Measurements from ENCODE around the gene JMJD7. TPM values are rescaled to one million over a fixed set of nuclear protein-coding genes. Genes with fewer than 3 reads are reported as not detected.
A peak's percentile ranks its signal among the peaks of the same experiment; 100 is the strongest.

Gene JMJD7
- total RNA-seq, 2 experiments from 2014 or later = 12.0 to 21.9 TPM

DNA sequence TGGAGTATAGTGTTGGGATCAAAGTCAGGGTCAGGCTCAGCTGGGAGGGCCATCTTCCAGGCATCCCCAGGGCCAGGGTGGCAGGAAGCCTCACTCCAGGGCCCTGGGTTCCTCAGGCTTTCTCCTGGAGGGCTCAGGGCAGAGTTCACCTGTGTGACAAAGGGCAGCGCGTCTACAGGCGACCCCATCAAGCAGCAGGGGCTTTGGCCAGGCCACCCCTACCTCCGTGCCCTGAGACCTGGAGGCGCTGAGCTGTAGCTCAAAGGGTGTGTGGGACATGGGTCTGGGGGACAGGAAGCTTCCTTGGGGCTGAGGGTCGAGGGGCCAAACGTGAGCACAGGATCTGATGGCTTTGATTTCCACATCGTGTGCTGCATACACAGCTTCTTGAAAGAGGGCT lies 53.2 kb downstream of the JMJD7 start:
- DNase-seq (no peak), ATAC-seq (no peak)
- H3K9me3 Mint-ChIP-seq (ENCODE audit: low read depth) = no peaks in the 10 kb centered on the region
- H3K27ac Mint-ChIP-seq = no peak overlapping the region
- no peaks in the 10 kb centered on the region for H3K36me3 Mint-ChIP-seq
- no peak overlapping the region for H3K4me3 Mint-ChIP-seq
- peaks cover 4% of the 10 kb centered on the region for H3K4me1 Mint-ChIP-seq
- CTCF ChIA-PET = interaction anchor here (1.0 to 1.4 kb wide), 2 partner anchors 57 to 109 kb away, joined by 3 read pairs; no protein-coding TSS in a partner anchor
- peaks cover 7% of the 10 kb centered on the region for H3K27me3 Mint-ChIP-seq

DNA sequence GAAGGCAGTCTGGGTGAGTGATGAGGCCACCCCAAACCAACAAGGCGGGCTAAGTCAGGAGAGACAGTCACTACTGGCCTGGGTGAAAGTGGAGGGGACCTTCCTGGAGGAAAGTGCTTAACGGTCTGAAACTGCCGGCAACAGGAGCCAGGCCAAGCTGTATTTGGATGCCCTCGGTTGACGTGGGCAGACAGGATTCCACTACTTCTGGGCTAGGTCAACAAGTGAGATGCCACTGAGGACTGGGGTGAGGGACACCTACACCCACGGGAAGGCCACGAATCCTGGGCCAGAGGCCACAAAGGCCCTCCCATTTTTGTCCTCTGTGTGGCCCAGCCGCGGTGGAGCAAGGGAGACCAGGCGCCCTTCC lies 53.6 kb downstream of the JMJD7 start:
- Mint-ChIP-seq H3K36me3 (no peaks in the 10 kb centered on the region), H3K9me3 (ENCODE audit: low read depth) (no peaks in the 10 kb centered on the region), H3K4me3 (no peak overlapping the region), H3K27me3 (peaks cover 7% of the 10 kb centered on the region), H3K4me1 (peaks cover 4% of the 10 kb centered on the region), H3K27ac (no peak overlapping the region)
- CTCF ChIA-PET = interaction anchor here (1.0 to 1.4 kb wide), 3 partner anchors 56 to 108 kb away, joined by 3 to 4 read pairs (median 3); no protein-coding TSS in a partner anchor
- DNase-seq (no peak), ATAC-seq (peak; percentile 7)

DNA sequence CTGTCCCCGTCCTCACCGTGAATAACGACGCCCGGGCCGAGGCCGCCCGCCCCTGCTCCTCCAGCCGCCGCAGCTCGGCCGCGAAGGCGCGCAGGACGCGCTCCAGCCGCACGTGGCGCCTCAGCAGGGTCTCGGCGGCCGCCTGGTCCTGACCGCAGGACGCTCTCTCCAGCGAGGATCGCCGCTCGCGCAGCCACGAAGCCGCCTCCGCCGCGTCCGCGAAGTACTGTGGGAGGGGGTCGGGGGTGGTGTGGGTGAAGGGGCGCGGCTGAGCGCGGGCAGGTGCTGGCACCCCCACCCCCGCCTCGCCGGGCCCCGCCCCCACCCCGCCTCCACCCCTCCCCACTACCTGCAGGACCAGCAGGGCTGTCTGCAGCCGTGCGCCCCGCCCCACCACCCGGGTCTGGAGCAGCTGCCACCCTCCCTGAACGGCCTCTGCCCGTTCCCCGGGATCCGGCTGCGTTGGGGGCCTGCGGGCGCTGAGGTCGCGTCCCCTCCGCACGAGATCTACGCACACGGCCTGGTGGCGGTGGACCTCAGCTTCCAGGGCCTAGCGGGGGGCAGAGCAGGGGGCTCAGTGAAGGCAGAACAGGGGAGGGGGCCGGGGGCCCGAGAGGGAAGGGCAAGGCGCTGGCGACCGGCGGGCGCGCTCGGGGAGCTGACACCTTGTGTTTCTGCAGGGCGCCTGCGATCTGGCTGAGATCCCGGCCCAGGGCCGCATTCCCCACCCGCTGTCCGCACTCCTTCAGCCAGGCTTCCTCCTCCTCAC lies 54.2 kb downstream of the JMJD7 start:
- CTCF ChIA-PET = interaction anchor here (1.0 to 1.3 kb wide), 2 partner anchors 71 to 108 kb away, joined by 3 to 4 read pairs; no protein-coding TSS in a partner anchor
- Mint-ChIP-seq H3K4me3 (no peak overlapping the region), H3K27me3 (peaks cover 7% of the 10 kb centered on the region), H3K36me3 (no peaks in the 10 kb centered on the region), H3K4me1 (peaks cover 4% of the 10 kb centered on the region), H3K27ac (no peak overlapping the region), H3K9me3 (ENCODE audit: low read depth) (no peaks in the 10 kb centered on the region)
- ATAC-seq (peak; percentile 40), DNase-seq (no peak)

DNA sequence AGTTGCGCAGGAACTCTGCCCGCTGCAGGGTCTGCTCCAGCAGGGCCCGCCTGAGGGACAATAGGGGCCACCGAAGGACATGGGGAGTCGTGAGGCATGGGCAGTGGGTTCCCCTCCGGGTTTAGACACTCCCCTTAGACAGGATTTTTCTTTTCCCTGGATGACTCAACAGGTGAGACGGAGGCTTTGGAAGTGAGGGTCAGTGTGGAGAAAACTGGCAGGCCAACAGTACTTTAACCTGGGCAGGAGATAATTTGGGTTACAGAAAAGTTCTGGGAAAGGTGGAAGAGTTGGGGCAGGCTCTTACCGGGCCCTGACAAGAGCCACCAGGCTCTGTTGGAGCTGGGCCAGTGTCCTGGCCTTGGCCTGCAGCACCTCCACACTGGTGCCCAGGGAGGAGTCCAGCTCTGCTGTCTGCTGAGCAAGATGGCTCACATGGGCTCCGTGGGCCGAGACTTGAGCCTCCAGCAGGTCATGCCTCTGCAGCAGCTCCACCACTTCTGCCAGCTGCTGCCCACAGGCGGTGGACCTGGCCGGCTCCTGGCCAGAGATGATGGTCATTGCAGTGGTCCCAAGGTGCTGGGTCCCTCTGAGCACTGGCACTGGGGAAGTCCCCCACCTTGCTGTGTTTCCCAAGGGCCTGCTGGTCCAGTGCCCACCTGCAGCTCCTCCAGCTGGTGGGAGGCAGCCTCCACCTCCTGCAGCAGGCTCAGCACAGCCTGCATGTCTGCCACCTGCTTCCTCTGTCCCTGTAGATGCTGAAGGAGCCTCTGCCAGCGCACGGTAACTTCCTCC lies 55.0 kb downstream of the JMJD7 start:
- Mint-ChIP-seq H3K27me3 (peaks cover 7% of the 10 kb centered on the region), H3K4me1 (peaks cover 10% of the 10 kb centered on the region), H3K9me3 (ENCODE audit: low read depth) (no peaks in the 10 kb centered on the region), H3K27ac (no peak overlapping the region), H3K36me3 (peaks cover 2% of the 10 kb centered on the region), H3K4me3 (no peak overlapping the region)
- DNase-seq (no peak), ATAC-seq (no peak)
- CTCF ChIA-PET = interaction anchor here (1.3 to 1.7 kb wide), 2 partner anchors 10 to 72 kb away, joined by 4 read pairs; no protein-coding TSS in a partner anchor

DNA sequence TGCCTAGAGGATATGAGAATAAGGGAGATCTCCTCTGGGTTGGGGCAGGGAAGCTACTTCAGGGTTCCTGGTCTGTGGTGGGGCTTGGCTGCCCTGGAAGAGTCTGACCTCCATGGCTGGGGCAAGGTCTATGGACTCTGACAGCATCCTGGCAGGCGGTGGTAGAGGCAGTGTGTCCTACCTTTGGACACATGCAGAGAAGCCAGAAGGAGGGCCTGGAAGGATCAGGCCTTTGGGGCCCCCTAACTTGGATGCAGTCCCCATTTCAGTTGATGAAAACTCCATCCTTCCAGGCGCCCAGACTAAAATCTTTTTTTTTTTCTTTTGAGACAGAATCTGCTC lies 55.6 kb downstream of the JMJD7 start:
- no peak overlapping the region for H3K4me3 Mint-ChIP-seq
- ATAC-seq (no peak), DNase-seq (no peak)
- H3K36me3 Mint-ChIP-seq = peaks cover 2% of the 10 kb centered on the region
- no peak overlapping the region for H3K27ac Mint-ChIP-seq
- H3K4me1 Mint-ChIP-seq = peaks cover 15% of the 10 kb centered on the region
- no peaks in the 10 kb centered on the region for H3K9me3 Mint-ChIP-seq (ENCODE audit: low read depth)
- H3K27me3 Mint-ChIP-seq = peaks cover 7% of the 10 kb centered on the region
- CTCF ChIA-PET = interaction anchor here (1.7 kb wide), 1 partner anchor 10 kb away, joined by 4 read pairs; no protein-coding TSS in a partner anchor

DNA sequence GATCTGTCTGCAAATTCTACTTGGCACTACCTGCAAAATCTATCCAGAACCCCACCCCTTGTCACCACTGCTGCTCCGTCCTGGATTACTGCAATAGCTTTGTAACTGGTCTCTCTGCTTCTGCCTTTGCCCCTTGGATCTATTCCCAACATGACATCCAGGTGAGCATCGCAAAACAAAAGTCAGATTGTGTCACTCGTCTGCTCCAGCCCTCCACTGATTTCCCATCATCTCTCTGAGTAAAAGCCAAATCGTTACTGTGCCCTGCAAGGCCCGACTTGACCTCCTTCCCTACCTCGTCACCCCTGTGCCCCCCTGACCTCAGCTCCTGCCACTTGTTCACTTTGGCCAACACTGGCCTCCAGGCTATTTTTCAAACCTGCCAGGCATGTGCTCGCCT lies 56.6 kb downstream of the JMJD7 start:
- CTCF ChIA-PET = interaction anchor here (1.7 kb wide), 1 partner anchor 9 kb away, joined by 4 read pairs; no protein-coding TSS in a partner anchor
- no peak for ATAC-seq
- Mint-ChIP-seq H3K36me3 (peaks cover 2% of the 10 kb centered on the region), H3K4me3 (no peak overlapping the region), H3K27ac (no peak overlapping the region), H3K9me3 (ENCODE audit: low read depth) (no peaks in the 10 kb centered on the region), H3K4me1 (peaks cover 24% of the 10 kb centered on the region), H3K27me3 (peaks cover 7% of the 10 kb centered on the region)
- DNase-seq = no peak

DNA sequence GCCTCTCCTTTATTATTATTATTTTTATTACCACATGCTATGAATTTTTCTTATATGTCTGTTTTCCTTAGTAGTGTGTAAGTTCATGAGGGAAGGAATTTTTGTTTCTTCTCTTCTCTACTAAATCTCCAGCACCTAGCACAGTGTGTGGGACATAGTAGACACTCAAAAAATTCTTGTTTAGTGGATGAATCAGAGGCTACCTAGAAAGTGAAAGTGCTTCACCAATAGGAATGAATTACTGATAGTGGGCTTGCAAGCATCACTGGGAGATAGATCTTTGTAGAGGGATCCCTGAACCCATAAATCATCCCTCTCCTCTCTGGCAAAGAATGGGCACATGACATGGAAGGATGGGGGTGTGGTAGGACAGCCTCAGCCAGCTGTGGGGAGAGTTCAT lies 57.4 kb downstream of the JMJD7 start:
- no peak overlapping the region for H3K27ac Mint-ChIP-seq
- H3K36me3 Mint-ChIP-seq = peaks cover 2% of the 10 kb centered on the region
- H3K4me3 Mint-ChIP-seq = no peak overlapping the region
- ATAC-seq (no peak), DNase-seq (no peak)
- H3K9me3 Mint-ChIP-seq (ENCODE audit: low read depth) = no peaks in the 10 kb centered on the region
- CTCF ChIA-PET = no interaction called here
- peaks cover 24% of the 10 kb centered on the region for H3K4me1 Mint-ChIP-seq
- H3K27me3 Mint-ChIP-seq = peaks cover 7% of the 10 kb centered on the region

DNA sequence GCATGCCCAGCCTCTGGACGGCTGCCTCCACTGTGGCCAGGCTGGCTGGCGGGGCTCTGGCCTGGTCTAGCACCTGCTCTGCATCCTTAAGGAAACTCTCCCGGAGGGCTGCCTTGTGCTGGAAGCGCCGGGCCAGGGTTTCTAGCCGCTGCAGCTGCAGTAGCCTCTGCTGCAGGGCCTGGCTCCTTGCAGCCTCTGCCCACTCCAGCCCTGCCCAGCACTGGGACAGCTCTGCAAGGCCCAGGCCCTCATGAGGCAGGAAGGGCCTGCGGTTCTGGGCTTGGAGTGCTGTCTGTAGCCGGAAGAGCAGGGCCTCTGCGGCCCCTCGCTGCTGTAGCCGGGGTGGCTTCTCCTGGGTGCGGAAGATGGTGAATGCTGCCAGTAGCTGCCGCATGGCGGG lies 57.9 kb downstream of the JMJD7 start:
- CTCF ChIA-PET = interaction anchor here (0.6 kb wide), 1 partner anchor 9 kb away, joined by 3 read pairs; no protein-coding TSS in a partner anchor
- peaks cover 24% of the 10 kb centered on the region for H3K4me1 Mint-ChIP-seq
- peaks cover 2% of the 10 kb centered on the region for H3K36me3 Mint-ChIP-seq
- no peak for DNase-seq
- ATAC-seq = no peak
- no peak overlapping the region for H3K4me3 Mint-ChIP-seq
- peaks cover 7% of the 10 kb centered on the region for H3K27me3 Mint-ChIP-seq
- no peaks in the 10 kb centered on the region for H3K9me3 Mint-ChIP-seq (ENCODE audit: low read depth)
- no peak overlapping the region for H3K27ac Mint-ChIP-seq

DNA sequence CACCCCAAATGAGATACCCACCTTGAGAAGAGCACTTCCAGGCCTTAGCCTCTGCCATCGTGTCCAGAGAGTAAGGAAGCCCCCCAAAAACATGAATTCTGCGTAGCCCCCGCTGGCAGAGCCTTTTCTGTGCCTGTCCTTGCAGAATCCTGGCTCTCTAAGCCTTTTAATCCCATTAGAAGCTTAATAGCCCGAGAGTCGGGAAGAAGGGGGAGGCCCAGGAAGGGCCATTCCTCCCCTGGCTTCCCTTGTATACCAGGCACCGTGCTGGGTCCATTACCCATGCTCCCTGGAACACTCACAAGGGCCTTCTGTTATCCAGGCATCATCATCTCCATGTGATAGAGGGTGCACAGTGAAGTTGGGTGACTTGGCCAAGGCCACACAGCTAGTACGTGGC lies 58.8 kb downstream of the JMJD7 start:
- H3K4me3 Mint-ChIP-seq = no peak overlapping the region
- peaks cover 2% of the 10 kb centered on the region for H3K36me3 Mint-ChIP-seq
- no peaks in the 10 kb centered on the region for H3K27me3 Mint-ChIP-seq
- ATAC-seq = no peak
- CTCF ChIA-PET = interaction anchor here (0.6 to 1.1 kb wide), 2 partner anchors 8 to 60 kb away, joined by 3 read pairs; no protein-coding TSS in a partner anchor
- no peak overlapping the region for H3K27ac Mint-ChIP-seq
- DNase-seq = no peak
- H3K9me3 Mint-ChIP-seq (ENCODE audit: low read depth) = no peaks in the 10 kb centered on the region
- peaks cover 20% of the 10 kb centered on the region for H3K4me1 Mint-ChIP-seq

DNA sequence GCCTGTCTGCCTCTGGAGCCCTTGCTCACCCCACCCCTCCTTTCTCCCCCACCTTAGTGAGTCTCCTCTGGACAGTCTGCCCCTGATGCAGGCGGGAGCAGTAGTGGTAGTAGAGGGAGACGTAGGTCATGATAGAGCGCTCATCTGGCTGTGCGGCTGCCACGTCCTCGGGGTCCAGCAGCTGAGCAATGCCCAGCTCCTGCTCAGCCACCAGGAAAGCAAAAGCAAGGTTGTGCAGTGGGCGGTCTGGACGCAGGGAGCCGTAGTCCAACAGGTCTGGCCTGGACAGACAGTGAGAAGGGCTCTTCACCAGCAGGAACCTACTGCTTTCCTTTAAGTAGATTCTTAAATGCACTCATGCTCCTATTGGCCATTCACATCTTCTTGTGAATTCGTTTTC lies 59.3 kb downstream of the JMJD7 start:
- no peak for ATAC-seq
- Mint-ChIP-seq H3K36me3 (peaks cover 2% of the 10 kb centered on the region), H3K9me3 (ENCODE audit: low read depth) (no peaks in the 10 kb centered on the region), H3K4me1 (peaks cover 20% of the 10 kb centered on the region), H3K27ac (no peak overlapping the region), H3K4me3 (no peak overlapping the region), H3K27me3 (no peaks in the 10 kb centered on the region)
- DNase-seq = no peak
- CTCF ChIA-PET = interaction anchor here (1.1 kb wide), 1 partner anchor 60 kb away, joined by 3 read pairs; no protein-coding TSS in a partner anchor

Small RNA genes lying within 50 kb of the gene (microRNA-seq; reads per million reads assigned to microRNA genes)
- gene MIR4310 = not detected

Other genes with a start within 250 kb of the JMJD7 start
- gene MGA, start 167.7 kb upstream of the JMJD7 start, total RNA-seq = 10 to 100 TPM; 33.5 to 37.5 TPM
- 10 to 100 TPM; 24.7 to 33.1 TPM for gene MAPKBP1, start 53.6 kb upstream of the JMJD7 start, total RNA-seq
- gene PLA2G4B, start 10.8 kb downstream of the JMJD7 start, total RNA-seq = 1 to 10 TPM; 2.8 to 7.7 TPM
- gene SPTBN5, start 66.0 kb downstream of the JMJD7 start, total RNA-seq = under 1 TPM; 0.54 to 0.91 TPM
- 10 to 100 TPM; 15.6 to 19.8 TPM for gene EHD4, start 144.5 kb downstream of the JMJD7 start, total RNA-seq
- under 1 TPM in 1 of 2 experiments, not detected in 1; 0.05 TPM for gene PLA2G4E, start 192.9 kb downstream of the JMJD7 start, total RNA-seq

Data from activated CD8-positive, alpha-beta memory T cell treated with anti-CD3 and anti-CD28 coated beads, Interleukin-2, amount 10 ng/mL, durations not matched to agents 7 days and 5 days (primary cell).